HG02938 (cell line): Measurements from ENCODE around the gene HNRNPA0.

Source experiments
- ATAC-seq: cut with Tn5 transposase; IDR thresholded peaks from one replicate; pipeline ENCODE4 v1.9.1; 2021; ENCODE audit warnings: mild to moderate bottlenecking, moderate library complexity; ENCODE audit not compliant: unreplicated experiment

The HNRNPA0 gene

GRCh38 chr5:137728048-137728447, 26.1 kb downstream of the HNRNPA0 start:
- ATAC-seq, result no peak

- ATAC-seq, result no peak
These were observed 26.5 kb downstream of the HNRNPA0 start for GRCh38 chr5:137727623-137728022.

GRCh38 chr5:137724251-137724650, 29.9 kb downstream of the HNRNPA0 start:
- ATAC-seq, result no peak

GRCh38 chr5:137718611-137719010, 35.6 kb downstream of the HNRNPA0 start:
- ATAC-seq, result no peak

GRCh38 chr5:137716337-137716736, 37.8 kb downstream of the HNRNPA0 start:
- no peak for ATAC-seq

- no peak for ATAC-seq
These were observed 38.7 kb downstream of the HNRNPA0 start for GRCh38 chr5:137715456-137715855.

GRCh38 chr5:137714946-137715345, 39.2 kb downstream of the HNRNPA0 start:
- ATAC-seq, result no peak

GRCh38 chr5:137714494-137714893, 39.7 kb downstream of the HNRNPA0 start:
- no peak for ATAC-seq

- ATAC-seq, result no peak
These were observed 42.0 kb downstream of the HNRNPA0 start for GRCh38 chr5:137712139-137712667.

GRCh38 chr5:137710086-137710485, 44.1 kb downstream of the HNRNPA0 start:
- ATAC-seq, result no peak

GRCh38 chr5:137708796-137709559, 45.2 kb downstream of the HNRNPA0 start:
- ATAC-seq, result no peak

- ATAC-seq, result no peak
These were observed 46.1 kb downstream of the HNRNPA0 start for GRCh38 chr5:137708062-137708461.

GRCh38 chr5:137706841-137707240, 47.3 kb downstream of the HNRNPA0 start:
- ATAC-seq, result no peak

GRCh38 chr5:137705106-137705505, 49.1 kb downstream of the HNRNPA0 start:
- no peak for ATAC-seq

- ATAC-seq, result no peak
These were observed 50.6 kb downstream of the HNRNPA0 start for GRCh38 chr5:137703565-137703964.

GRCh38 chr5:137700282-137700680, 53.9 kb downstream of the HNRNPA0 start:
- no peak for ATAC-seq

GRCh38 chr5:137699336-137700281, 54.6 kb downstream of the HNRNPA0 start:
- ATAC-seq, result no peak

- ATAC-seq, result no peak
These were observed 57.7 kb downstream of the HNRNPA0 start for GRCh38 chr5:137696481-137696880.

- no peak for ATAC-seq
These were observed 58.3 kb downstream of the HNRNPA0 start for GRCh38 chr5:137695651-137696428.
